Fibroblast of pulmonary artery (primary cell): ENCODE data around the gene VSIG8.
"Not testable (repeated sequence)": the region's sequence is repeated elsewhere in the genome, so short reads cannot be mapped to it uniquely, and the experiment has no call there.

Source experiments
- DNase-seq: peaks from one replicate; pipeline ENCODE4 v3.0.0-alpha.2; 2010; ENCODE audit warnings: low read depth
- H3K4me3 ChIP-seq: replicated peaks from 2 replicates; pipeline ENCODE4 v1.5.1; 2011; ENCODE audit warnings: low read depth, mild to moderate bottlenecking, control low read depth, low read length, moderate library complexity
- CTCF ChIP-seq: IDR thresholded peaks from 2 replicates; pipeline ENCODE4 v1.5.1; 2011; ENCODE audit warnings: mild to moderate bottlenecking, control low read depth, low read length, inconsistent platforms; ENCODE audit errors: missing control alignments

The VSIG8 gene

GRCh38 chr1:159862557-159862956, at the start of gene VSIG8:
TSS of gene VSIG8 (minus strand) at chr1:159862657. CDS start at chr1:159862521, 136 bp downstream.
- H3K4me3 ChIP-seq, result no peak within 1 kb of the TSS
- TF ChIP-seq CTCF, result no peak
- no peak for DNase-seq

- DNase-seq, result no peak
- no peak for TF ChIP-seq CTCF
- no peak overlapping the region for H3K4me3 ChIP-seq
These were observed 49.0 kb upstream of the VSIG8 start for GRCh38 chr1:159911326-159912070.

- TF ChIP-seq CTCF, result no peak
- H3K4me3 ChIP-seq, result no peak overlapping the region
- no peak for DNase-seq
These were observed 45.8 kb upstream of the VSIG8 start for GRCh38 chr1:159908031-159908940.

GRCh38 chr1:159906960-159907359, 44.5 kb upstream of the VSIG8 start:
- DNase-seq, result no peak
- no peak for TF ChIP-seq CTCF

GRCh38 chr1:159904036-159904435, 41.6 kb upstream of the VSIG8 start:
- DNase-seq, H3K4me3 ChIP-seq: not testable (repeated sequence)

More at GRCh38 chr1:159906960-159907359, 44.5 kb upstream of the VSIG8 start:
- H3K4me3 ChIP-seq, result no peak overlapping the region

GRCh38 chr1:159902541-159902940, 40.1 kb upstream of the VSIG8 start:
- TF ChIP-seq CTCF, result no peak
- DNase-seq, result no peak
- no peak overlapping the region for H3K4me3 ChIP-seq

- no peak for TF ChIP-seq CTCF
- no peak overlapping the region for H3K4me3 ChIP-seq
- no peak for DNase-seq
These were observed 38.4 kb upstream of the VSIG8 start for GRCh38 chr1:159900755-159901360.
